ENCODE measurements around the gene EXD3.

EXD3 gene

DNA sequence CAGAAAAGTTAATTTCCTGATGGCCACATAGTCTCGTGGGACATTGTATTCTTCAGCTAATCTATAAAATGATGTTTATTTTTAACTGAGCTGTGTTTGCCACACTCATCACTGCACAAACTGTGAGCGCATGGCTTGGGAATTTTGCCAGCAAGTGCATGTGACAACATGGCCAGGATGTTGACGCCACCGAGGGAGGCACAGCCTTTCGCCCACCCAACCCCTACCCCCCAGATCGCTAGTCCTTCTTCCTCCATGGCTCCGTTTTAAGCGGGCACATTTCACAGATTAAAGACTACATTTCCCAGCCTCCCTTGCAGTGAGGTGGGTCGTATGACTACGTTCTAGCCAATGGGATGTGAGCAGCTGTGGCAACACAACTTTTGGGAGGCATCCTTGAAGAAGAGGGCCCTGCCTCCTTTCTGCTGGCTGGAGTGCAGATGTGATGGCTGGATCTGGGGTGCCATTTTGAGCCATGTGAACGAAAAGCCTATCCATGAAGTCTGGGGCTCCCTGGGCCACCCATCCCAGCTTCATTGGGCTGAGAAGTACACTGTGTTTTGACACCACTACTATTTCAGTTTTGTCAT, 128.8 kb downstream of the EXD3 start:
- H3K9me2 ChIP-seq (replicated peaks; ENCODE audit: insufficient read depth, low read length): no peaks in the 10 kb centered on the region
- H3K9me3 ChIP-seq (replicated peaks; ENCODE audit: insufficient read depth, low read length): no peaks in the 10 kb centered on the region
- no peak overlapping the region for H3K4me2 ChIP-seq (ENCODE audit: low read depth, low read length)
- H3K27me3 ChIP-seq (replicated peaks; ENCODE audit: insufficient read depth, low read length): peaks cover 63% of the 10 kb centered on the region
- H3F3A ChIP-seq (ENCODE audit: insufficient read depth, low read length): no peaks in the 10 kb centered on the region
- no peaks in the 10 kb centered on the region for H3K79me2 ChIP-seq (ENCODE audit: low read length)
- no peaks in the 10 kb centered on the region for H4K20me1 ChIP-seq (ENCODE audit: insufficient read depth, low read length)
- no peak overlapping the region for H3K9ac ChIP-seq (ENCODE audit: low read length)
- no peak overlapping the region for H3K4me3 ChIP-seq (ENCODE audit: low read length)
- peak; percentile 29 for DNase-seq
- no peaks in the 10 kb centered on the region for H3K4me1 ChIP-seq (ENCODE audit: low read length)
- no peak for TF ChIP-seq EZH2phosphoT487 (IDR thresholded peaks at IDR 0.05; ENCODE audit: low read length)
- TF ChIP-seq EZH2 (optimal IDR thresholded peaks at IDR 0.05; ENCODE audit: low read depth, low read length): no peak
- TF ChIP-seq, protein P1, sequence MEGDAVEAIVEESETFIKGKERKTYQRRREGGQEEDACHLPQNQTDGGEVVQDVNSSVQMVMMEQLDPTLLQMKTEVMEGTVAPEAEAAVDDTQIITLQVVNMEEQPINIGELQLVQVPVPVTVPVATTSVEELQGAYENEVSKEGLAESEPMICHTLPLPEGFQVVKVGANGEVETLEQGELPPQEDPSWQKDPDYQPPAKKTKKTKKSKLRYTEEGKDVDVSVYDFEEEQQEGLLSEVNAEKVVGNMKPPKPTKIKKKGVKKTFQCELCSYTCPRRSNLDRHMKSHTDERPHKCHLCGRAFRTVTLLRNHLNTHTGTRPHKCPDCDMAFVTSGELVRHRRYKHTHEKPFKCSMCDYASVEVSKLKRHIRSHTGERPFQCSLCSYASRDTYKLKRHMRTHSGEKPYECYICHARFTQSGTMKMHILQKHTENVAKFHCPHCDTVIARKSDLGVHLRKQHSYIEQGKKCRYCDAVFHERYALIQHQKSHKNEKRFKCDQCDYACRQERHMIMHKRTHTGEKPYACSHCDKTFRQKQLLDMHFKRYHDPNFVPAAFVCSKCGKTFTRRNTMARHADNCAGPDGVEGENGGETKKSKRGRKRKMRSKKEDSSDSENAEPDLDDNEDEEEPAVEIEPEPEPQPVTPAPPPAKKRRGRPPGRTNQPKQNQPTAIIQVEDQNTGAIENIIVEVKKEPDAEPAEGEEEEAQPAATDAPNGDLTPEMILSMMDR (IDR thresholded peaks at IDR 0.05; ENCODE audit: low read length): no peak
- no peaks in the 10 kb centered on the region for H3K36me3 ChIP-seq (replicated peaks; ENCODE audit: insufficient read depth, low read length)
- H3K27ac ChIP-seq (ENCODE audit: low read length): no peak overlapping the region
- no peak overlapping the region for H2AFZ ChIP-seq (ENCODE audit: low read length)

DNA sequence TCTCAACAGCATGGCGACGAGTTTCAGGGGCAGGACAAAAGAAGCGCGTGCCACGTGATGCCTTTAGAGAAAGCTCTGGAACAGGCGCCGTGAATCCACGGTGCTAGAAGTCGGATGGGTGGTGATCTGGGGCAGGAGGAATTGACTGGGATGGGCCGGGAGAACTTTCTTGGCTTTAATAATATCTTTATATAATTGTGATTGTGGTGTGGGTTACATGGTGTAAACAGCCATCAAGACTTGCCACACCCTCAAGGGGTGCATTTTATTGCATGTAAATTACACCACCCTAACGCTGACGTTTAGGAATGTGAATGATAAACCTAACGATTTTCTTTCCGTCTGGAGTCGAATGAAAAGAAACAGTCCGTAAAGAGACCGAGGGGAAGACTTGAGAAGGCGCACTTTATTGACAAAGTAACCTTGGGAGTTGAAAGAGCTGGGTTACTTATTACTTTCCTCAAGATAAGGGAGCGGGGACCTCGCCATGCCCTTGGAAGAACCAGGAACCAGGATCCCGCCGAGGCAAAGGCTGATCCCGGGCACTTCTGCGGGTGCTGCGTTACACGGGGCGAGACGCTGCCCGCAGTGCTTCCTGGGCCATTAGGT, 129.4 kb downstream of the EXD3 start:
- H4K20me1 ChIP-seq (ENCODE audit: insufficient read depth, low read length): no peaks in the 10 kb centered on the region
- no peak for DNase-seq
- no peak overlapping the region for H3K4me3 ChIP-seq (ENCODE audit: low read length)
- H3K27me3 ChIP-seq (replicated peaks; ENCODE audit: insufficient read depth, low read length): peaks cover 57% of the 10 kb centered on the region
- TF ChIP-seq EZH2 (optimal IDR thresholded peaks at IDR 0.05; ENCODE audit: low read depth, low read length) (no peak), EZH2phosphoT487 (IDR thresholded peaks at IDR 0.05; ENCODE audit: low read length) (no peak)
- TF ChIP-seq, protein P1 (IDR thresholded peaks at IDR 0.05; ENCODE audit: low read length): no peak
- no peak overlapping the region for H3K9ac ChIP-seq (ENCODE audit: low read length)
- no peaks in the 10 kb centered on the region for H3K36me3 ChIP-seq (replicated peaks; ENCODE audit: insufficient read depth, low read length)
- no peak overlapping the region for H2AFZ ChIP-seq (ENCODE audit: low read length)
- no peaks in the 10 kb centered on the region for H3K9me3 ChIP-seq (replicated peaks; ENCODE audit: insufficient read depth, low read length)
- H3K9me2 ChIP-seq (replicated peaks; ENCODE audit: insufficient read depth, low read length): no peaks in the 10 kb centered on the region
- H3F3A ChIP-seq (ENCODE audit: insufficient read depth, low read length): no peaks in the 10 kb centered on the region
- H3K79me2 ChIP-seq (ENCODE audit: low read length): no peaks in the 10 kb centered on the region
- no peaks in the 10 kb centered on the region for H3K4me1 ChIP-seq (ENCODE audit: low read length)
- no peak overlapping the region for H3K4me2 ChIP-seq (ENCODE audit: low read depth, low read length)
- H3K27ac ChIP-seq (ENCODE audit: low read length): no peak overlapping the region

DNA sequence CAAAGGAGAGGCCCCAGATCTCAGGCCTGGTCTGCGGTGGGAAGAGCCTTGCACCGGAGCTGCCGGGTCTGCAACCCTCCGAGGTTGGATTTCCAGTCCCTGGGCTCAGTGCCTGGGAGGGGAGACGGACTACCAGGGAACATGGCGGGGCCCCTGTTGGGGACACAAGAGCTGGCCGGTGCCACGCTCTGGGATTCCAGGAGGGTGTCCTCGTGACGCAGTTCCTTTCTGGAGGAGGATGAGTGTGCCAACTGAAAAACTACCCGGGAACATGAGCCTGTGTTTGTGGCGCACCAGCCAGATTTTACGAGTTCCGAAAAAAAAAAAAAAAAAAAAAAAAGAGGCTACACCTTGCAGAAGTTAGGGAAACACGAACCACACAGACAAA, 129.9 kb downstream of the EXD3 start:
- Histone ChIP-seq H3K79me2 (ENCODE audit: low read length) (no peaks in the 10 kb centered on the region), H3K36me3 (replicated peaks; ENCODE audit: insufficient read depth, low read length) (no peaks in the 10 kb centered on the region), H3K4me2 (ENCODE audit: low read depth, low read length) (no peak overlapping the region), H3K9ac (ENCODE audit: low read length) (no peak overlapping the region), H3K4me3 (ENCODE audit: low read length) (no peak overlapping the region), H3K27me3 (replicated peaks; ENCODE audit: insufficient read depth, low read length) (peaks cover 52% of the 10 kb centered on the region), H3K9me2 (replicated peaks; ENCODE audit: insufficient read depth, low read length) (no peaks in the 10 kb centered on the region), H3K27ac (ENCODE audit: low read length) (no peak overlapping the region), H3F3A (ENCODE audit: insufficient read depth, low read length) (no peaks in the 10 kb centered on the region), H3K9me3 (replicated peaks; ENCODE audit: insufficient read depth, low read length) (no peaks in the 10 kb centered on the region), H2AFZ (ENCODE audit: low read length) (no peak overlapping the region), H3K4me1 (ENCODE audit: low read length) (no peaks in the 10 kb centered on the region), H4K20me1 (ENCODE audit: insufficient read depth, low read length) (no peaks in the 10 kb centered on the region)
- TF ChIP-seq, protein P1 (IDR thresholded peaks at IDR 0.05; ENCODE audit: low read length): no peak
- TF ChIP-seq EZH2 (optimal IDR thresholded peaks at IDR 0.05; ENCODE audit: low read depth, low read length) (no peak), EZH2phosphoT487 (IDR thresholded peaks at IDR 0.05; ENCODE audit: low read length) (no peak)
- DNase-seq: no peak
